ENCODE results near the gene ZKSCAN3. TPM values are rescaled to one million over a fixed set of nuclear protein-coding genes. Genes with fewer than 3 reads are reported as not detected.

ZKSCAN3 gene
- total RNA-seq, 4 donors from 2014 or later = 3.1 to 5.5 (median 4.8) TPM

GRCh38 chr6:28336284-28337120, 13.2 kb upstream of the ZKSCAN3 start:
- TF ChIP-seq CTCF (IDR thresholded peaks at IDR 0.05; ENCODE audit: low read depth) = no peak

GRCh38 chr6:28337121-28337520, 12.6 kb upstream of the ZKSCAN3 start:
- TF ChIP-seq CTCF (IDR thresholded peaks at IDR 0.05; ENCODE audit: low read depth) = no peak

GRCh38 chr6:28340310-28341095, 9.2 kb upstream of the ZKSCAN3 start:
- no peak for TF ChIP-seq CTCF (IDR thresholded peaks at IDR 0.05; ENCODE audit: low read depth)

GRCh38 chr6:28343898-28344677, 5.7 kb upstream of the ZKSCAN3 start:
- TF ChIP-seq CTCF (IDR thresholded peaks at IDR 0.05; ENCODE audit: low read depth) = no peak

- TF ChIP-seq CTCF (IDR thresholded peaks at IDR 0.05; ENCODE audit: low read depth) = no peak
Observed at GRCh38 chr6:28345201-28345600, 4.5 kb upstream of the ZKSCAN3 start.

GRCh38 chr6:28347119-28347518, 2.6 kb upstream of the ZKSCAN3 start:
- no peak for TF ChIP-seq CTCF (IDR thresholded peaks at IDR 0.05; ENCODE audit: low read depth)
